Smooth muscle cell (in vitro differentiated cells): ENCODE data around the gene SLC28A1. TPM values are rescaled to one million over a fixed set of nuclear protein-coding genes. Genes with fewer than 3 reads are reported as not detected.

Source experiments
- DNase-seq: peaks from one replicate; lab custom pipeline; 2025; ENCODE audit not compliant: unreplicated experiment; lab: John Stamatoyannopoulos, UW
- H2AFZ ChIP-seq: fragments of 200-600 bp; sonication (generic); 2 replicates; pipeline ENCODE4 v1.6.0; 2016; ENCODE audit warnings: antibody characterized with exemption, low read depth, mild to moderate bottlenecking
- H3F3A ChIP-seq: fragments of 200-600 bp; sonication (generic); 2 replicates; pipeline ENCODE4 v1.6.0; 2017; ENCODE audit warnings: antibody characterized with exemption, low read depth
- H3K27ac ChIP-seq: fragments of 200-600 bp; sonication (generic); 2 replicates; pipeline ENCODE4 v1.5.1; 2016; ENCODE audit warnings: low read depth, mild to moderate bottlenecking
- H3K27me3 ChIP-seq: fragments of 200-600 bp; sonication (generic); 2 replicates; pipeline ENCODE4 v1.6.1; 2016; ENCODE audit warnings: low read depth, mild to moderate bottlenecking
- H3K36me3 ChIP-seq: fragments of 200-600 bp; sonication (generic); 2 replicates; pipeline ENCODE4 v1.5.1; 2016; ENCODE audit warnings: low read depth
- H3K4me1 ChIP-seq: fragments of 200-600 bp; sonication (generic); 2 replicates; pipeline ENCODE4 v1.5.1; 2016; ENCODE audit warnings: low read depth
- H3K4me2 ChIP-seq: fragments of 200-600 bp; sonication (generic); 2 replicates; pipeline ENCODE4 v1.6.0; 2016; ENCODE audit warnings: mild to moderate bottlenecking
- H3K4me3 ChIP-seq: fragments of 200-600 bp; sonication (generic); 2 replicates; pipeline ENCODE4 v1.5.1; 2016; ENCODE audit warnings: mild to moderate bottlenecking
- H3K79me2 ChIP-seq: fragments of 200-600 bp; sonication (generic); 2 replicates; pipeline ENCODE4 v1.6.0; 2016; ENCODE audit warnings: low read depth, mild to moderate bottlenecking
- H3K9ac ChIP-seq: fragments of 200-600 bp; sonication (generic); 2 replicates; pipeline ENCODE4 v1.6.0; 2016; ENCODE audit warnings: low read depth
- H3K9me3 ChIP-seq: fragments of 200-600 bp; sonication (generic); replicated peaks from 2 replicates; pipeline ENCODE4 v1.5.1; 2016; ENCODE audit warnings: low read depth
- H4K20me1 ChIP-seq: fragments of 200-600 bp; sonication (generic); 2 replicates; pipeline ENCODE4 v1.6.0; 2016; ENCODE audit warnings: low read depth
- CTCF ChIP-seq: fragments of 200-600 bp; sonication (generic); IDR thresholded peaks from 2 replicates; pipeline ENCODE4 v1.5.1; 2017; ENCODE audit warnings: borderline replicate concordance, mild to moderate bottlenecking, antibody characterized with exemption; ENCODE audit not compliant: insufficient read depth, poor library complexity, severe bottlenecking
- WGBS: methylation state at CpG from one replicate; pipeline ENCODE4 v1.1.7; 2016; ENCODE audit warnings: low lambda C conversion rate; 5-methylcytosine and 5-hydroxymethylcytosine counted together
- polyA plus RNA-seq: library from polyadenylated mRNA; unstranded; fragments of >200 nt; fragmentation: Nextera tagmentation; extraction: Ambion mirVana; gene quantifications from 2 replicates; pipeline ENCODE4 v1.2.1, GENCODE V29; 2016
- total RNA-seq: library from RNA; depleted of rRNA; stranded (reverse); fragments of >200 nt; gene quantifications from 2 replicates; pipeline ENCODE4 v1.2.3, GENCODE V29; 2014

The SLC28A1 gene
- total and polyA plus RNA-seq, 2 experiments from 2014 or later: 0.09 TPM; not detected in 1

- no peak overlapping the region for H2AFZ ChIP-seq
- 95% methylated on average over 5 of the region's 5 CpGs for WGBS
Observed at GRCh38 chr15:84890670-84891162, 6.3 kb downstream of the SLC28A1 start.

GRCh38 chr15:84891339-84891738 is 6.9 kb downstream of the SLC28A1 start:
- H3K36me3 ChIP-seq: no peaks in the 10 kb centered on the region
- H3K27me3 ChIP-seq: no peaks in the 10 kb centered on the region
- H3K4me2 ChIP-seq: no peak overlapping the region
- no peaks in the 10 kb centered on the region for H3K9me3 ChIP-seq
- no peak overlapping the region for H3K9ac ChIP-seq
- 94% methylated on average over 6 of the region's 6 CpGs for WGBS
- H3K79me2 ChIP-seq: no peaks in the 10 kb centered on the region
- no peak for TF ChIP-seq CTCF
- no peaks in the 10 kb centered on the region for H3F3A ChIP-seq
- no peak for DNase-seq
- no peak overlapping the region for H2AFZ ChIP-seq
- H3K27ac ChIP-seq: no peak overlapping the region
- no peaks in the 10 kb centered on the region for H4K20me1 ChIP-seq
- H3K4me1 ChIP-seq: no peaks in the 10 kb centered on the region
- H3K4me3 ChIP-seq: no peak overlapping the region

More at GRCh38 chr15:84890670-84891162, 6.3 kb downstream of the SLC28A1 start:
- Histone ChIP-seq H3F3A (no peaks in the 10 kb centered on the region), H3K79me2 (no peaks in the 10 kb centered on the region), H3K4me2 (no peak overlapping the region), H3K4me1 (no peaks in the 10 kb centered on the region), H3K27ac (no peak overlapping the region), H3K4me3 (no peak overlapping the region), H3K9ac (no peak overlapping the region), H3K36me3 (no peaks in the 10 kb centered on the region), H3K27me3 (no peaks in the 10 kb centered on the region), H3K9me3 (no peaks in the 10 kb centered on the region), H4K20me1 (no peaks in the 10 kb centered on the region)
- TF ChIP-seq CTCF: no peak
- no peak for DNase-seq

- WGBS: 97% methylated on average over 9 of the region's 10 CpGs
- no peak for DNase-seq
Observed at GRCh38 chr15:84892786-84893307, 8.4 kb downstream of the SLC28A1 start.

More at GRCh38 chr15:84892786-84893307, 8.4 kb downstream of the SLC28A1 start:
- Histone ChIP-seq H3K27me3 (no peaks in the 10 kb centered on the region), H3K36me3 (no peaks in the 10 kb centered on the region), H3K9ac (no peak overlapping the region), H3K4me3 (no peak overlapping the region), H3K27ac (no peak overlapping the region), H4K20me1 (no peaks in the 10 kb centered on the region), H3K4me1 (no peaks in the 10 kb centered on the region), H3F3A (no peaks in the 10 kb centered on the region), H2AFZ (no peak overlapping the region), H3K4me2 (no peak overlapping the region), H3K79me2 (no peaks in the 10 kb centered on the region), H3K9me3 (no peaks in the 10 kb centered on the region)
- TF ChIP-seq CTCF: no peak
